Thyroid gland (tissue), 4 donors: ENCODE data around the gene HECW1. TPM values are rescaled to one million over a fixed set of nuclear protein-coding genes. Genes with fewer than 3 reads are reported as not detected.

Experiments used
- DNase-seq, 2 donors: peaks; one replicate each; pipeline ENCODE4 v3.0.0-alpha.2; 2019
- H3K27ac ChIP-seq, 3 donors: fragments of 200-600 bp; sonication (generic); 1 replicate in 2 of 3; 2 replicates in 1 of 3; pipeline ENCODE4 v1.5.1; 2016 to 2019; ENCODE audit warnings: mild to moderate bottlenecking in 1 of 3, moderate library complexity in 1 of 3
- H3K27me3 ChIP-seq: fragments of 200-600 bp; sonication (generic); one replicate; pipeline ENCODE4 v1.5.1; 2019
- H3K36me3 ChIP-seq, 2 donors: fragments of 200-600 bp; sonication (generic); one replicate each; pipeline ENCODE4 v1.5.1; 2016 to 2019
- H3K4me1 ChIP-seq, 2 donors: fragments of 200-600 bp; sonication (generic); one replicate each; pipeline ENCODE4 v1.5.1; 2017 to 2019
- H3K4me3 ChIP-seq, 3 donors: fragments of 200-600 bp; sonication (generic); replicated peaks in 1 of 3; 1 replicate in 2 of 3; 2 replicates in 1 of 3; pipeline ENCODE4 v1.5.1; 2016; ENCODE audit warnings: mild to moderate bottlenecking in 1 of 3
- H3K9me3 ChIP-seq: fragments of 200-600 bp; sonication (generic); one replicate; pipeline ENCODE4 v1.5.1; 2017
- POLR2A ChIP-seq, 2 donors: fragments of 450-650 bp; IDR thresholded peaks; one replicate each; pipeline ENCODE4 v1.6.1; 2017; ENCODE audit warnings: antibody characterized with exemption in 2 of 2, mild to moderate bottlenecking in 2 of 2, moderate library complexity in 1 of 2
- WGBS, 2 donors: methylation state at CpG; one replicate each; pipeline ENCODE4 v1.1.5; 2017; 5-methylcytosine and 5-hydroxymethylcytosine counted together
- intact Hi-C: fragments of 100-400 bp; cut with DNase I; formaldehyde crosslinking; loops from one replicate; pipeline ENCODE4 v1.15.1; 2023
- total RNA-seq, 4 donors: library from RNA; depleted of rRNA; stranded (reverse); fragments of >200 nt; gene quantifications; one replicate each; pipeline ENCODE4 v1.2.3, GENCODE V29; 2016
- TF ChIP-seq, protein P1 (sequence below), 6 experiments: fragments of 200-600 bp in 3 of 6; fragments of 450-650 bp in 3 of 6; sonication (generic) in 3 of 6; IDR thresholded peaks; one replicate each; pipeline ENCODE4 v1.5.1; 2016 to 2019; ENCODE audit warnings: antibody characterized with exemption in 6 of 6, mild to moderate bottlenecking in 2 of 6, inconsistent platforms in 1 of 6, moderate library complexity in 1 of 6

The HECW1 gene
- total RNA-seq, 4 donors from 2014 or later, result 0.67 to 4.7 (median 2.3) TPM

DNA sequence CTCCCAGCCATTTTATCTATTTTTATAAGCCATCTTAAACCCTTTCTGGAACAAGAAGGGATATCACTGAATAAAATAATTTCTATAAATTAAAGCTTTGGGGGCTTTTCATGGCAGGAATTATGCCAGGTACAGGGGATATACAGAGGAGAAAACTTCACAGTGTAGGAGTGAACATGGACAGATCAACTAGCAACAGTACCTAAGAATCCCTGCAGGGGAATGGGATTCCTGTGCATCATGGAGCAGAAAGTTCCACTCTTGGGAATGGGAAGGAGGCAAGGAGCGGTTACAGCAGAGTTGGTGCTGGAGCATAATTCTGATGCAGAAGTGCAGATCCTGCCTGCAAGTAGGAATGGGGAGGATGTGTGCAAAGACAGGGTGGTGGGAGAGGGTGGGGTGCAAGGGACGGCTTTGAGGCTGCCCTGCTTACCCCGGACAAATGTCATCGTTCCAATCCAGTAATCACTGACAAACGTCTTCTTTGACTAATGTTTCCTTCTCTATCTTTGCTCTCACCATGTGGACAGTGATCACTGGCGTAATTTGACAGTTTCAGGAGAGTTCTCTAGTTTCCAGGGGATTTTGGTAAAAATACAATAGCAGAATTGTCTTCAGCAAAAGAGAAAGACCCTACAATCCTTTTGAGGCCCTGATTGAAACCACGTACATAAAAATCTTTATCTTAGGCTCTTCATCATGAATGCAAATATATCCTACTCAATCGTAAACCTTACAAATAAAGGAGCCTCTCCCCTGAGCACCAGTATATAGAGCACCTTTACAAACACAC, 196.7 kb downstream of the HECW1 start:
- Histone ChIP-seq H3K4me3 (no peak overlapping the region), H3K9me3 (no peaks in the 10 kb centered on the region), H3K4me1 (no peaks in the 10 kb centered on the region), H3K36me3 (no peaks in the 10 kb centered on the region), H3K27ac (no peak overlapping the region), H3K27me3 (no peaks in the 10 kb centered on the region)
- WGBS, 2 donors, result 60 to 73% methylated on average over 8 of the region's 8 CpGs
- DNase-seq, result no peak
- intact Hi-C loops, result no loop called here
- TF ChIP-seq, protein P1, sequence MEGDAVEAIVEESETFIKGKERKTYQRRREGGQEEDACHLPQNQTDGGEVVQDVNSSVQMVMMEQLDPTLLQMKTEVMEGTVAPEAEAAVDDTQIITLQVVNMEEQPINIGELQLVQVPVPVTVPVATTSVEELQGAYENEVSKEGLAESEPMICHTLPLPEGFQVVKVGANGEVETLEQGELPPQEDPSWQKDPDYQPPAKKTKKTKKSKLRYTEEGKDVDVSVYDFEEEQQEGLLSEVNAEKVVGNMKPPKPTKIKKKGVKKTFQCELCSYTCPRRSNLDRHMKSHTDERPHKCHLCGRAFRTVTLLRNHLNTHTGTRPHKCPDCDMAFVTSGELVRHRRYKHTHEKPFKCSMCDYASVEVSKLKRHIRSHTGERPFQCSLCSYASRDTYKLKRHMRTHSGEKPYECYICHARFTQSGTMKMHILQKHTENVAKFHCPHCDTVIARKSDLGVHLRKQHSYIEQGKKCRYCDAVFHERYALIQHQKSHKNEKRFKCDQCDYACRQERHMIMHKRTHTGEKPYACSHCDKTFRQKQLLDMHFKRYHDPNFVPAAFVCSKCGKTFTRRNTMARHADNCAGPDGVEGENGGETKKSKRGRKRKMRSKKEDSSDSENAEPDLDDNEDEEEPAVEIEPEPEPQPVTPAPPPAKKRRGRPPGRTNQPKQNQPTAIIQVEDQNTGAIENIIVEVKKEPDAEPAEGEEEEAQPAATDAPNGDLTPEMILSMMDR (IDR thresholded peaks at IDR 0.05), result no peak
- TF ChIP-seq POLR2A (IDR thresholded peaks at IDR 0.05), result no peak

- H3K27me3 ChIP-seq, result no peaks in the 10 kb centered on the region
- no peak overlapping the region for H3K27ac ChIP-seq
- H3K36me3 ChIP-seq, result no peaks in the 10 kb centered on the region
- no peaks in the 10 kb centered on the region for H3K4me1 ChIP-seq
- TF ChIP-seq, protein P1 (IDR thresholded peaks at IDR 0.05), result no peak
- no peaks in the 10 kb centered on the region for H3K9me3 ChIP-seq
- no peak overlapping the region for H3K4me3 ChIP-seq
- 71 to 84% methylated on average over 2 of the region's 2 CpGs for WGBS, 2 donors
- intact Hi-C loops, result no loop called here
- DNase-seq, result no peak
Observed at GRCh38 chr7:43309706-43310022, 197.2 kb downstream of the HECW1 start.

GRCh38 chr7:43311052-43311451, 198.6 kb downstream of the HECW1 start:
- no peaks in the 10 kb centered on the region for H3K4me1 ChIP-seq
- no peak overlapping the region for H3K27ac ChIP-seq
- WGBS, 2 donors, result 86 to 88% methylated on average over 5 of the region's 5 CpGs
- no peaks in the 10 kb centered on the region for H3K9me3 ChIP-seq
- H3K36me3 ChIP-seq, result no peaks in the 10 kb centered on the region
- intact Hi-C loops, result no loop called here
- no peak for DNase-seq
- no peaks in the 10 kb centered on the region for H3K27me3 ChIP-seq
- TF ChIP-seq POLR2A (IDR thresholded peaks at IDR 0.05), result no peak
- TF ChIP-seq, protein P1 (IDR thresholded peaks at IDR 0.05), result no peak
- no peak overlapping the region for H3K4me3 ChIP-seq

DNA sequence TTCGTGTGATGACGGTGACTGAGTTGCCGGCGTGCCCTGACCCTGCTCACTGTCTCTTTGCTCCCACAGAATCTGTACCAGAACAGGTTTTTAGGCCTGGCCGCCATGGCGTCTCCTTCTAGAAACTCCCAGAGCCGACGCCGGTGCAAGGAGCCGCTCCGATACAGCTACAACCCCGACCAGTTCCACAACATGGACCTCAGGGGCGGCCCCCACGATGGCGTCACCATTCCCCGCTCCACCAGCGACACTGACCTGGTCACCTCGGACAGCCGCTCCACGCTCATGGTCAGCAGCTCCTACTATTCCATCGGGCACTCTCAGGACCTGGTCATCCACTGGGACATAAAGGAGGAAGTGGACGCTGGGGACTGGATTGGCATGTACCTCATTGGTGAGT, 199.2 kb downstream of the HECW1 start:
- Histone ChIP-seq H3K9me3 (no peaks in the 10 kb centered on the region), H3K4me1 (no peaks in the 10 kb centered on the region), H3K27ac (no peak overlapping the region), H3K27me3 (no peaks in the 10 kb centered on the region), H3K36me3 (no peaks in the 10 kb centered on the region), H3K4me3 (no peak overlapping the region)
- 96 to 97% methylated on average over 22 of the region's 22 CpGs for WGBS, 2 donors
- intact Hi-C loops, result no loop called here
- TF ChIP-seq, protein P1 (IDR thresholded peaks at IDR 0.05), result no peak
- no peak for TF ChIP-seq POLR2A (IDR thresholded peaks at IDR 0.05)
- no peak for DNase-seq

DNA sequence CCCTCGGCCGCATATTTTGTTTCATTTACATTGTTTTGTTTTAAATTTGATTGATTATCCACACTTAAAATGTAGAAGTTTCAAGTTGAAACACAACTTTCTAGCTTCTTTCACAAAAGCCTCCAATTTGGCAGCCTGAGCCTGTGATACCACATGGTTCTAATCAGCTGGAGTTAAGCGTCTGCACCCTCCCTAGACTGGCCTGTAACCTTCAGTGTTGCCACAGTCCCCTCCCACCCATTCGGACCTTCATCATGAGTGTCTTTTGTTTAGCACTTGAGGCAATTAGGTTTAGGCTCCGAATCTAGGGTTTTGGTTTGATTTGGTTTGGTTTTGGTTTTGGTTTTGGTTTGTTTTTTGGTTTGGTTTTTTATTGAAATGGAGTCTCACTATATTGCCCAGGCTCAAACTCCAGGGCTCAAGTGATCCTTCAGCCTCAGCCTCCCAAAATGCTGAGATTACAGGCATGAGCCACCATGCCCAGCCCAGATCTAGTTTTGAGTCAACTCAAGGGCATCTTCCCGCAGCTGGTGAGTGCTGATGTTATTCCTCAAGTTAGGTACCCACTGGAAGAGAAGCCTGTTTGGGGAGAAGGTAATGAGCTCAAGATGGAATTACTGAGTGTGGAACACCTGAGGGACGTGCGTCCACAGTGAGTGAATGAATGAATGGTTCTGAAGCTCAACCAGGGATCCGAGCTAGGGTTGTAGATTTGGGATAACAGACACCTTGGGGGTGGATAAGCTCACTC, 201.4 kb downstream of the HECW1 start:
- no peak overlapping the region for H3K4me3 ChIP-seq
- no peaks in the 10 kb centered on the region for H3K27me3 ChIP-seq
- no peaks in the 10 kb centered on the region for H3K36me3 ChIP-seq
- H3K4me1 ChIP-seq, result no peaks in the 10 kb centered on the region
- intact Hi-C loops, result no loop called here
- no peak overlapping the region for H3K27ac ChIP-seq
- TF ChIP-seq, protein P1 (IDR thresholded peaks at IDR 0.05), result no peak
- no peak for TF ChIP-seq POLR2A (IDR thresholded peaks at IDR 0.05)
- no peak for DNase-seq
- WGBS, 2 donors, result 74 to 92% methylated on average over 9 of the region's 9 CpGs
- no peaks in the 10 kb centered on the region for H3K9me3 ChIP-seq
